Coronary artery (tissue), 2 donors: Measurements from ENCODE around the gene CCNB2.
"Not testable (repeated sequence)": the region's sequence is repeated elsewhere in the genome, so short reads cannot be mapped to it uniquely, and the experiment has no call there.

Source experiments
- DNase-seq: peaks from one replicate; pipeline ENCODE4 v3.0.0-alpha.2; 2017; ENCODE audit warnings: low spot score
- H3K27ac ChIP-seq, 2 donors: fragments of 200-600 bp; sonication (generic); one replicate each; pipeline ENCODE4 v1.5.1; 2016 to 2019
- H3K4me3 ChIP-seq: fragments of 200-600 bp; sonication (generic); 2 replicates; pipeline ENCODE4 v1.5.1; 2016; ENCODE audit warnings: mild to moderate bottlenecking, moderate library complexity
- TF ChIP-seq, protein P1 (sequence below): fragments of 200-600 bp; sonication (generic); IDR thresholded peaks from one replicate; pipeline ENCODE4 v1.5.1; 2019; ENCODE audit warnings: antibody characterized with exemption

Gene CCNB2

DNA sequence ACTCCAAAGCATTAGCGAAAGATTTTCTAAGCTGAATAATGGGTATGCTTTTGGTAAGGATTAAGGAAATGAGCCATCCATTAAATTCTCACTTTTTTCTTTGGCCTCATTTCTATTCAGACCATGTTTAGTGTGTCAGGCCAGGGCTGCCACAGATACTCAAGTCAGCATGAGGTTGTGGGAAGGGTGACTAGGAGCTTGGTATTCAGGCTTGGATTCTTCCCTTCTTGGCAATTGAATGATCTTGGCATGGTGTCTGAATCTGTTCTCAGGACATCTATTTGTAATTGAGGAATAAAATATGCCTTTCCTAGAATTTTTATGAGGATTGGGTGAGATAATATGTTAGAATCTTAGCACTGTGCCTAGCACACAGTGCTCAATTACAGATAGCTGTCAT lies 11.2 kb downstream of the CCNB2 start:
- no peak for DNase-seq

DNA sequence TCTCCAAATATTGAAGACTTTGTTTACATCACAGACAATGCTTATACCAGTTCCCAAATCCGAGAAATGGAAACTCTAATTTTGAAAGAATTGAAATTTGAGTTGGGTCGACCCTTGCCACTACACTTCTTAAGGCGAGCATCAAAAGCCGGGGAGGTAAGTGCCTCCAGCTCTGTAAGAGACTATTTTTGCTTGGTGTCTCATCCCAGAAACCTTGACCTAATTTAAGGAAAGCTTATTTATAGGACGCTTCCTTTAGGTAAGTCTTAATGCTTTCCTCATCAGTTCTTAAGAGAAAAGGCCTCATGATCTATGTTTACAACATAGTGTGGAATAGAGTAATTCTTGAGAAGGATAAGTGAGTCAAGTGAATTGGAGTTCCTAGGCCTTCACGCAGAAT lies 11.8 kb downstream of the CCNB2 start:
- TF ChIP-seq, protein P1, sequence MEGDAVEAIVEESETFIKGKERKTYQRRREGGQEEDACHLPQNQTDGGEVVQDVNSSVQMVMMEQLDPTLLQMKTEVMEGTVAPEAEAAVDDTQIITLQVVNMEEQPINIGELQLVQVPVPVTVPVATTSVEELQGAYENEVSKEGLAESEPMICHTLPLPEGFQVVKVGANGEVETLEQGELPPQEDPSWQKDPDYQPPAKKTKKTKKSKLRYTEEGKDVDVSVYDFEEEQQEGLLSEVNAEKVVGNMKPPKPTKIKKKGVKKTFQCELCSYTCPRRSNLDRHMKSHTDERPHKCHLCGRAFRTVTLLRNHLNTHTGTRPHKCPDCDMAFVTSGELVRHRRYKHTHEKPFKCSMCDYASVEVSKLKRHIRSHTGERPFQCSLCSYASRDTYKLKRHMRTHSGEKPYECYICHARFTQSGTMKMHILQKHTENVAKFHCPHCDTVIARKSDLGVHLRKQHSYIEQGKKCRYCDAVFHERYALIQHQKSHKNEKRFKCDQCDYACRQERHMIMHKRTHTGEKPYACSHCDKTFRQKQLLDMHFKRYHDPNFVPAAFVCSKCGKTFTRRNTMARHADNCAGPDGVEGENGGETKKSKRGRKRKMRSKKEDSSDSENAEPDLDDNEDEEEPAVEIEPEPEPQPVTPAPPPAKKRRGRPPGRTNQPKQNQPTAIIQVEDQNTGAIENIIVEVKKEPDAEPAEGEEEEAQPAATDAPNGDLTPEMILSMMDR: no peak
- no peak overlapping the region for H3K4me3 ChIP-seq
- DNase-seq: no peak
- H3K27ac ChIP-seq: no peak overlapping the region

More for the DNA sequence above, 11.2 kb downstream of the CCNB2 start:
- Histone ChIP-seq H3K4me3 (no peak overlapping the region), H3K27ac (no peak overlapping the region)
- TF ChIP-seq, protein P1: no peak

DNA sequence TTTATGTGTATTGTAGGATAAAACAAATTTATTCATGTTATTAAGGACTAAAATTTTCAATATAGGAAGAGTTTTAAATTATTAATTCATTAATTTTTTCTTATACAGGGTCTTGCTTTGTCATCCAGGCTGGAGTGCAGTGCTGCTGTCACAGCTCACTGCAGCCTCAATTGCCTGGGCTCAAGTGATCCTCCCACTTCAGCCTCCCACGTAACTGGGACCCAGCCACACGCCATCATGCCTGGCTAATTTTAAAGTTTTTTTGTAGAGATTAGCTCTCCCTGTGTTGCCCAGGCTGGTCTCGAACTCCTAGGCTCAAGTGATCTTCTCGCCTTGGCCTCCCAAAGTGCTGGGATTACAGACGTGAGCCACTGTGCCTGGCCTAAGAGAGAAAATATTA lies 14.7 kb downstream of the CCNB2 start:
- TF ChIP-seq, protein P1: no peak
- Histone ChIP-seq H3K27ac (no peak overlapping the region), H3K4me3 (no peak overlapping the region)
- DNase-seq: no peak

DNA sequence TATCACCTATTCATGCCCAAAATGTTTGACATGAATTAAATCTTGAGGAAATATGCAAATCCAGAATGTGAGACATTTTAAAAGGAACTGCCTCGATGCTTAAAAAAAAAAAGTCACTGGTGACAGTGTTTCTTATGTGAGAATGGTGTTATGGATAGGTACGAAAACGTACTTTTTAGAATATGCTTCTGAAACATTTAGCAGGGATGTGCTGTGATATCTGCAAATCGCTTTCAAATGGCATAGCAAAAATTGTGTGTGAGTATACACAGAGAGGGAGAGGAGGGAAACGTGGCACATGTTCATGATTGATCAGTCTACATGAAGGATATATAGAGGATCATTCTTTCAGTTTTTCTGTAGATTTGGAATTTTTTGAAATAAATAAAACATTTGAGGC lies 16.0 kb downstream of the CCNB2 start:
- TF ChIP-seq, protein P1: no peak
- no peak overlapping the region for H3K27ac ChIP-seq
- no peak for DNase-seq
- H3K4me3 ChIP-seq: no peak overlapping the region

DNA sequence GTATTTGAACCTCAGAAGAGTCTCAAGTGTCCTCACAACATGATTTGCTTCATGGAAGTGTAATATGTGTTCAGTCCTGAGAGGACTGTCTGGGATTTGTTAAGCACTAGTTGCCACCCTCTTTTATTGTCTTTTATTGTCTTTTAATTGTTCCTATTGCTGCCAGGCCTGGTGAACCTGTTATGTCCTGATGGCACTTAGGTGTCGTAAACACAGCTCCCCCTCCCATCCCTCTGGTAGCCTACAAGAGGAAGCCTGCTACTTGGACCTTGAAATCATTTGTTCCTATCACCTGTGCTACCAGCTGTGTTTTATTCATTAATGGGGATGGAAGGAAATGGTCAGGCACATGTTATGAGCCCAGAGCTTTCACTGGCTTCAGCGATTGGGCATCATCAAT lies 19.3 kb downstream of the CCNB2 start:
- Histone ChIP-seq H3K4me3 (no peak overlapping the region), H3K27ac (no peak overlapping the region)
- TF ChIP-seq, protein P1: no peak
- DNase-seq: no peak

DNA sequence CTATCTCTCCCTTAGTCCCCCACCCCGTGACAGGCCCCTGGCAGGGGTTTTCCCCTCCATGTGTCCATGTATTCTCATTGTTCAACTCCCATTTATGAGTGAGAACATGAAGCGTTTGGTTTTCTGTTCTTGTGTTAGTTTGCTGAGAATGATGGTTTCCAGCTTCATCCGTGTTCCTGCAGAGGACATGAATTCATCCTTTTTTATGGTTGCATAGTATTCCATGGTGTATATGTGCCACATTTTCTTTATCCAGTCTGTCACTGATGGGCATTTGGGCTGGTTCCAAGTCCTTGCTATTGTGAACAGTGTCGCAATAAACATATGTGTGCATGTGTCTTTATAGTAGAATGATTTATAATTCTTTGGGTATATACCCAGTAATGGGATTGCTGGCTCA lies 20.7 kb downstream of the CCNB2 start:
- H3K4me3 ChIP-seq, H3K27ac ChIP-seq, DNase-seq: not testable (repeated sequence)

DNA sequence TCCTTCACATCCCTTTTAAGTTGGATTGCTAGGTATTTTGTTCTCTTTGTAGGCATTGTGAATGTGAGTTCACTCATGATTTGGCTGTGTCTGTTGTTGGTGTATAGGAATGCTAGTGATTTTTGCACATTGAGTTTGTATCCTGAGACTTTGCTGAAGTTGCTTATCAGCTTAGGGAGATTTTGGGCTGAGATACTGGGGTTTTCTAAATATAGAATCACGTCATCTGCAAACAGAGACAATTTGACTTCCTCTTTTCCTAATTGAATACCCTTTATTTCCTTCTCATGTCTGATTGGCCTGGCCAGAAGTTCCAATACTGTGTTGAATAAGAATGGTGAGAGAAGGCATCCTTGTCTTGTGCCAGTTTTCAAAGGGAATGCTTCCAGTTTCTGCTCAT lies 22.3 kb downstream of the CCNB2 start:
- DNase-seq, H3K27ac ChIP-seq, H3K4me3 ChIP-seq: not testable (repeated sequence)

DNA sequence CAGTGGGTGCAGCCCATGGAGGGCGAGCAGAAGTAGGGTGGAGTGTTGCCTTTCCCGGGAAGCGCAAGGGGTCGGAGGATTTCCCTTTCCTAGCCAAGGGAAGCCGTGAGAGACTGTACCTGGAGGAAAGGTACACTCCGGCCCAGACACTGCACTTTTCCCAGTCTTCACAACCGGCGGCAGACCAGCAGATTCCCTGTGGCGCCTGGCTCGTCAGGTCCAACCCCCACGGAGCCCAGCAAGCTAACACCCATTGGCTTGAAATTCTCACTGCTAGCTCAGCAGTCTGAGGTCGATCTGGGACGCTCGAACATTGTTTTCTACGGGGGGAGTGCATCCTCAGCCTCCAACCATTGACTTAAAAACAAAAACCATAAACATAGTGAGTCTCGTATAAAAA lies 26.5 kb downstream of the CCNB2 start:
- no peak overlapping the region for H3K4me3 ChIP-seq
- no peak for DNase-seq
- no peak overlapping the region for H3K27ac ChIP-seq
- TF ChIP-seq, protein P1: no peak
